ENCODE measurements around the gene CSN2. TPM values are rescaled to one million over a fixed set of nuclear protein-coding genes. Genes with fewer than 3 reads are reported as not detected.

Gene CSN2
- total RNA-seq, 1 donor from 2014 or later, result not detected

Other genes with a start within 250 kb of the CSN2 start
- 1.1 TPM for gene SULT1B1, start 205.1 kb downstream of the CSN2 start, total RNA-seq
- 6.0 TPM for gene SULT1E1, start 105.6 kb downstream of the CSN2 start, total RNA-seq
- gene CSN1S1, start 34.7 kb downstream of the CSN2 start, total RNA-seq, result not detected
- gene STATH, start 30.2 kb upstream of the CSN2 start, total RNA-seq, result not detected
- not detected for gene HTN3, start 62.7 kb upstream of the CSN2 start, total RNA-seq
- not detected for gene HTN1, start 84.7 kb upstream of the CSN2 start, total RNA-seq
- not detected for gene PRR27, start 188.5 kb upstream of the CSN2 start, total RNA-seq
- gene ODAM, start 230.0 kb upstream of the CSN2 start, total RNA-seq, result not detected

Measured in ureter (tissue), 1 donor.